SKM-1 (cell line): ENCODE results near the gene TACC2.
"Not testable (repeated sequence)": the region's sequence is repeated elsewhere in the genome, so short reads cannot be mapped to it uniquely, and the experiment has no call there.

Experiments used
- DNase-seq: peaks from one replicate; lab custom pipeline; 2025; ENCODE audit not compliant: unreplicated experiment; lab: John Stamatoyannopoulos, UW

Gene TACC2

GRCh38 chr10:121988361-121989324, at the start of gene TACC2:
Gene TACC2 (plus strand): TSS chr10:121989163. CDS start chr10:122021982, 32,819 bp downstream.
- no peak for DNase-seq

- no peak for DNase-seq
These were observed 47.4 kb upstream of the TACC2 start for GRCh38 chr10:121941532-121941931.

GRCh38 chr10:121942749-121943416, 46.1 kb upstream of the TACC2 start:
- peak; percentile 70 for DNase-seq

GRCh38 chr10:121947343-121948330, 41.3 kb upstream of the TACC2 start:
- DNase-seq = no peak

- no peak for DNase-seq
These were observed 39.9 kb upstream of the TACC2 start for GRCh38 chr10:121949049-121949448.

- no peak for DNase-seq
These were observed 39.5 kb upstream of the TACC2 start for GRCh38 chr10:121949451-121949850.

- DNase-seq = no peak
These were observed 36.7 kb upstream of the TACC2 start for GRCh38 chr10:121952226-121952625.

GRCh38 chr10:121956111-121957061, 32.6 kb upstream of the TACC2 start:
- no peak for DNase-seq

GRCh38 chr10:121959671-121960070, 29.3 kb upstream of the TACC2 start:
- DNase-seq = no peak

GRCh38 chr10:121961456-121961855, 27.5 kb upstream of the TACC2 start:
- DNase-seq = no peak

- DNase-seq = no peak
These were observed 23.0 kb upstream of the TACC2 start for GRCh38 chr10:121965996-121966395.

GRCh38 chr10:121969086-121969485, 19.9 kb upstream of the TACC2 start:
- DNase-seq = not testable (repeated sequence)

GRCh38 chr10:121974019-121974534, 14.9 kb upstream of the TACC2 start:
- no peak for DNase-seq

GRCh38 chr10:121974535-121975294, 14.2 kb upstream of the TACC2 start, which contains the start of gene NSMCE4A:
Gene NSMCE4A (minus strand): TSS chr10:121975217. CDS start chr10:121975165, 52 bp downstream.
- DNase-seq = no peak

- no peak for DNase-seq
These were observed 13.5 kb upstream of the TACC2 start for GRCh38 chr10:121975295-121976086.

GRCh38 chr10:121976607-121977006, 12.4 kb upstream of the TACC2 start:
- DNase-seq = no peak

GRCh38 chr10:121978511-121978910, 10.5 kb upstream of the TACC2 start:
- no peak for DNase-seq

- DNase-seq = no peak
These were observed 7.6 kb upstream of the TACC2 start for GRCh38 chr10:121981346-121981745.
